ENCODE results near the gene CCR8. TPM values are rescaled to one million over a fixed set of nuclear protein-coding genes. Genes with fewer than 3 reads are reported as not detected.
"Not testable (repeated sequence)": the region's sequence is repeated elsewhere in the genome, so short reads cannot be mapped to it uniquely, and the experiment has no call there.

CCR8 gene
- total and polyA plus RNA-seq, 12 donors = not detected

DNA sequence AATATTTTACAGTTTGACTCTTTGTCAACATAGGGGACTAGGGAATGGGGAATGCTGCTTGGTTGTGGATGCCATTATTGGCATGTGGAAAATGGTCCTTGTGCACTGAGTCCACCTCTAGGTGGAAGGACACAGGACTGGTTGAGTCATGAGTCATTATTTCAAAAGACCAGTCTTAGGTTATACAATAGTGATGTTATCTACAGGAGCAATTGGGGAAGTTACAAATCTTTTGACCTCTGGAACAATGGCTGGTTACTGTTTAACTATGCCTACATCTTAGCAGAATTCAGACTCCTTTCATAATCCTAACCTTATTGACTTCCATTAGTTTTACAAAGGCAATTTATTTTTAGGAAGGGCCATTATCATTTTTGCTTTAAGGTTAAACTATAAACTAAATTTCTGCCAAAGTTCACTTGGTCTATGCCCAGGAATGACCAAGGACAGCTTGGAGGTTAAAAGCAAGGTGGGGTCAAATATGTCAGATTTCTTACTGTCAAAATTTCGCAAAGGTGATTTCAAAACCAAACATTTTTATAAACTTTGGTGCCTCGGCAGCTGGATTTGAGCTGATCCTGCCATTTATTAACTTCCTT, 11.8 kb upstream of the CCR8 start:
- no peaks in the 10 kb centered on the region for H3K4me1 ChIP-seq (replicated peaks in 1 of 2)
- WGBS, 4 donors = 52 to 75% (median 67%) methylated on average over 2 of the region's 2 CpGs
- no peak overlapping the region for H3K4me3 ChIP-seq
- intact Hi-C loops (cut with DNase I) = no loop called here
- H3K27ac ChIP-seq = no peak overlapping the region
- H3K27me3 ChIP-seq = no peaks in the 10 kb centered on the region
- DNase-seq = no peak
- H3K9me3 ChIP-seq (replicated peaks in 1 of 3) = no peaks in the 10 kb centered on the region
- TF ChIP-seq, protein P1, sequence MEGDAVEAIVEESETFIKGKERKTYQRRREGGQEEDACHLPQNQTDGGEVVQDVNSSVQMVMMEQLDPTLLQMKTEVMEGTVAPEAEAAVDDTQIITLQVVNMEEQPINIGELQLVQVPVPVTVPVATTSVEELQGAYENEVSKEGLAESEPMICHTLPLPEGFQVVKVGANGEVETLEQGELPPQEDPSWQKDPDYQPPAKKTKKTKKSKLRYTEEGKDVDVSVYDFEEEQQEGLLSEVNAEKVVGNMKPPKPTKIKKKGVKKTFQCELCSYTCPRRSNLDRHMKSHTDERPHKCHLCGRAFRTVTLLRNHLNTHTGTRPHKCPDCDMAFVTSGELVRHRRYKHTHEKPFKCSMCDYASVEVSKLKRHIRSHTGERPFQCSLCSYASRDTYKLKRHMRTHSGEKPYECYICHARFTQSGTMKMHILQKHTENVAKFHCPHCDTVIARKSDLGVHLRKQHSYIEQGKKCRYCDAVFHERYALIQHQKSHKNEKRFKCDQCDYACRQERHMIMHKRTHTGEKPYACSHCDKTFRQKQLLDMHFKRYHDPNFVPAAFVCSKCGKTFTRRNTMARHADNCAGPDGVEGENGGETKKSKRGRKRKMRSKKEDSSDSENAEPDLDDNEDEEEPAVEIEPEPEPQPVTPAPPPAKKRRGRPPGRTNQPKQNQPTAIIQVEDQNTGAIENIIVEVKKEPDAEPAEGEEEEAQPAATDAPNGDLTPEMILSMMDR (IDR thresholded peaks at IDR 0.05) = no peak
- TF ChIP-seq POLR2A (IDR thresholded peaks at IDR 0.05) = no peak
- no peaks in the 10 kb centered on the region for H3K36me3 ChIP-seq (replicated peaks in 1 of 2)

DNA sequence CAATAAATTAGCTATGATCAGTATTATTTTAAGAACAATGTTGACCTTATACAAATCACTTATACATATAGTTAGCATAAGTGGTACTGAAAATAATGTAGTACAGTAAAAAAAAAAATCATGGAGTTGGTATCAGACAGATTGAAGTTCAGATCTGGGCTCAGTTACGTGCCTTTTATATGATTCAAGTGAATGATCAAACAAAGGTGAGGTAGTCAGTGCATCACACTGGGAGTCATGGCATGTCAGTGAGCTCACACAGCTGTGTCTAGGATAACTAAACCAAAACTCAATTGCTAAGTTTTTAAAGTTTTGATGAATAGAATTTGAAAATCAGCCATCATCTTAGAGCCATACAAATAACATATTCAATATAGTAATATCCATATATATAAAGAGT, 11.2 kb upstream of the CCR8 start:
- no peak for TF ChIP-seq POLR2A (IDR thresholded peaks at IDR 0.05)
- TF ChIP-seq, protein P1 (IDR thresholded peaks at IDR 0.05) = no peak
- H3K27ac ChIP-seq = no peak overlapping the region
- intact Hi-C loops (cut with DNase I) = no loop called here
- H3K4me1 ChIP-seq (replicated peaks in 1 of 2) = no peaks in the 10 kb centered on the region
- H3K9me3 ChIP-seq (replicated peaks in 1 of 3) = no peaks in the 10 kb centered on the region
- no peak overlapping the region for H3K4me3 ChIP-seq
- 79 to 100% (median 86%) methylated on average over 1 of the region's 1 CpG for WGBS, 4 donors
- DNase-seq = no peak
- H3K36me3 ChIP-seq (replicated peaks in 1 of 2) = no peaks in the 10 kb centered on the region
- no peaks in the 10 kb centered on the region for H3K27me3 ChIP-seq

DNA sequence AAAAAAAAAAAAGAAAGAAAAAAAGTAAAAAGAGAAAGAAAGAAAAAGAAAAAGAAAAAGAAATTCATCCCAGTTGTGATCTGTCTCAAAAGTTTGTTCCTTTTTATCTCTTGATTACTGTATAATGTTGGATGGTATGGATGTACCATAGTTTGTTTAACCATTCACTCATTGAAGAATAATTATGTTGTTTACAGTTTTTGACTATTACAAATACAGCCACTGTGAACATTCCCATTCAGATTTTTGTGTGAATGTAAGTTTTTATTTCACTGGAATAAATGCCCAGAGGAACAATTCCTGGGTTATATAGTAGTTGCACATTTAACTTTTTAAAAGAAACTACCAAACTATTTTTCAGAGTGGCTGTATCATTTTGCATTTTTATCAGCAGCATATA, 10.3 kb upstream of the CCR8 start:
- Histone ChIP-seq H3K9me3 (replicated peaks in 1 of 3) (no peaks in the 10 kb centered on the region), H3K27ac (no peak overlapping the region), H3K27me3 (no peaks in the 10 kb centered on the region), H3K36me3 (replicated peaks in 1 of 2) (no peaks in the 10 kb centered on the region), H3K4me1 (replicated peaks in 1 of 2) (no peaks in the 10 kb centered on the region), H3K4me3 (no peak overlapping the region)
- intact Hi-C loops (cut with DNase I) = no loop called here
- TF ChIP-seq, protein P1 (IDR thresholded peaks at IDR 0.05) = no peak
- TF ChIP-seq POLR2A (IDR thresholded peaks at IDR 0.05) = no peak
- no peak for DNase-seq

DNA sequence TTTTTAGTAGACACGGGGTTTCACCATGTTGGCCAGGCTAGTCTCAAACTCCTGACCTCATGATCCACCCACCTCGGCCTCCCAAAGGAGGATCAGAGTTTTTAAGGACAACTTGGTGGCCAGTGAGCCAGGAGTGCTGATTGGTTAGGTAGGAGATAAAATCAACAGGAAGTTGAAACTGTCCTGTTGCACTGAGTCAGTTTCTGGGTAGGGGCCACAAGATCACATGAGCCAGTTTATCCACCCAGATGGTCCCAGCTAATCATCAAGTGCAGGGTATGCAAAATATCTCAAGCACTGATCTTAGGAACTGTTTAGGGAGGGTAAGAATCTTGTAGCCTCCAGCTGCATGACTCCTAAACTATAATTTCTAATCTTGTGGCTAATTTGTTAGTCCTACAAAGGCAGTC, 7.9 kb upstream of the CCR8 start:
- DNase-seq; H3K27me3 ChIP-seq; intact Hi-C loops (cut with DNase I); H3K36me3 ChIP-seq (replicated peaks in 1 of 2); H3K9me3 ChIP-seq (replicated peaks in 1 of 3); H3K4me3 ChIP-seq; H3K4me1 ChIP-seq (replicated peaks in 1 of 2); H3K27ac ChIP-seq: not testable (repeated sequence)
- WGBS, 4 donors = 71 to 92% (median 88%) methylated on average over 2 of the region's 2 CpGs

DNA sequence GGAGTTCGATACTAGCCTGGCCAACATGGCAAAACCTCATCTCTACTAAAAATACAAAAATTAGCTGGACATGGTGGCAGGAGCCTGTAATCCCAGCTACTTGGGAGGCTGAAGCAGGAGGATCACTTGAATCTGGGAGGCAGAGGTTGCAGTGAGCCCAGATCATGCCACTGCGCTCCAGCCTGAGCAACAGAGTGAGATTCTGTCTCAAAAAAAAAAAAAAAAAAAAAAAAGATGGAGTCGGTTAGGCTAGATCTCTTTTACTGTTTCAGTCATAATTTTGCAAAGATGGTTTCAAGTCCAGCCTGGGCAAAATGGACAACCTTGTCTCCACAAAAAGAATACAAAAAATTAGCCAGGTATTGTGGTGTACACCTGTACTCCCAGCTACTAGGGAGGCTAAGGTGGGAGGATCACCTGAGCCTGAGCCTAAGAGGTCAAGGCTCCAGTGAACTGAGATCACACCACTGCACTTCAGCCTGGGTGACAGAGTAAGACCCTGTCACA, 7.2 kb upstream of the CCR8 start:
- WGBS, 4 donors = 54 to 79% (median 57%) methylated on average over 2 to 3 of the region's 3 CpGs
- intact Hi-C loops (cut with DNase I) = not testable (repeated sequence)

More for the DNA sequence above, 7.2 kb upstream of the CCR8 start:
- not testable (repeated sequence) for H3K4me3 ChIP-seq; H3K36me3 ChIP-seq (replicated peaks in 1 of 2); H3K27me3 ChIP-seq; H3K4me1 ChIP-seq (replicated peaks in 1 of 2); H3K27ac ChIP-seq; H3K9me3 ChIP-seq (replicated peaks in 1 of 3); DNase-seq

All from adrenal gland (tissue), 12 donors.